ENCODE results near the gene GABARAP.
A peak's percentile ranks its signal among the peaks of the same experiment; 100 is the strongest.

Gene GABARAP

DNA sequence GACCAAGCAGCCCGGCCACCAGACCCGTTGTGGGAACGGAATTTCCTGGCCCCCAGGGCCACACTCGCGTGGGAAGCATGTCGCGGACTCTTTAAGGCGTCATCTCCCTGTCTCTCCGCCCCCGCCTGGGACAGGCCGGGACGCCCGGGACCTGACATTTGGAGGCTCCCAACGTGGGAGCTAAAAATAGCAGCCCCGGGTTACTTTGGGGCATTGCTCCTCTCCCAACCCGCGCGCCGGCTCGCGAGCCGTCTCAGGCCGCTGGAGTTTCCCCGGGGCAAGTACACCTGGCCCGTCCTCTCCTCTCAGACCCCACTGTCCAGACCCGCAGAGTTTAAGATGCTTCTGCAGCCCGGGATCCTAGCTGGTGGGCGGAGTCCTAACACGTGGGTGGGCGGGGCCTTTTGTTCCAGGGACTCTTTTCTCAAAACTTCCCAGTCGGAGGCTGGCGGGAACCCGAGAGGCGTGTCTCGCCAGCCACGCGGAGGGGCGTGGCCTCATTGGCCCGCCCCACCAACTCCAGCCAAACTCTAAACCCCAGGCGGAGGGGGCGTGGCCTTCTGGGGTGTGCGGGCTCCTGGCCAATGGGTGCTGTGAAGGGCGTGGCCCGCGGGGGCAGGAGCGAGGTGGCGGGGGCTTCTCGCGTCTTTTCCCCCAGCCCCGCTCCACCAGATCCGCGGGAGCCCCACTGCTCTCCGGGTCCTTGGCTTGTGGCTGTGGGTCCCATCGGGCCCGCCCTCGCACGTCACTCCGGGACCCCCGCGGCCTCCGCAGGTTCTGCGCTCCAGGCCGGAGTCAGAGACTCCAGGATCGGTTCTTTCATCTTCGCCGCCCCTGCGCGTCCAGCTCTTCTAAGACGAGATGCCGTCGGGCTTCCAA lies 39.1 kb upstream of the GABARAP start, which contains the start of gene SLC2A4:
TSS of gene SLC2A4 (plus strand) at position 645 of the 879 bp plus-strand sequence. CDS start at position 862, 217 bp downstream.
- Histone ChIP-seq H3K9me3 (ENCODE audit: control insufficient read depth, insufficient read depth, low read length) (no peaks in the 10 kb centered on the region), H3K27ac (ENCODE audit: low read depth, low read length) (peak within 1 kb of the TSS; percentile 36), H3K9ac (ENCODE audit: low read depth, low read length) (peak within 1 kb of the TSS; percentile 45), H3K4me3 (ENCODE audit: low read depth, low read length) (peak within 1 kb of the TSS; percentile 84), H3K4me1 (ENCODE audit: control insufficient read depth, insufficient read depth, low read length) (peaks cover 14% of the 10 kb centered on the region), H3K27me3 (ENCODE audit: control insufficient read depth, insufficient read depth, low read length) (peaks cover 19% of the 10 kb centered on the region), H3K36me3 (ENCODE audit: control insufficient read depth, insufficient read depth, low read length) (0 out of 2 replicates have a peak, but pooled peaks cover 8% of the 10 kb centered on the region)

DNA sequence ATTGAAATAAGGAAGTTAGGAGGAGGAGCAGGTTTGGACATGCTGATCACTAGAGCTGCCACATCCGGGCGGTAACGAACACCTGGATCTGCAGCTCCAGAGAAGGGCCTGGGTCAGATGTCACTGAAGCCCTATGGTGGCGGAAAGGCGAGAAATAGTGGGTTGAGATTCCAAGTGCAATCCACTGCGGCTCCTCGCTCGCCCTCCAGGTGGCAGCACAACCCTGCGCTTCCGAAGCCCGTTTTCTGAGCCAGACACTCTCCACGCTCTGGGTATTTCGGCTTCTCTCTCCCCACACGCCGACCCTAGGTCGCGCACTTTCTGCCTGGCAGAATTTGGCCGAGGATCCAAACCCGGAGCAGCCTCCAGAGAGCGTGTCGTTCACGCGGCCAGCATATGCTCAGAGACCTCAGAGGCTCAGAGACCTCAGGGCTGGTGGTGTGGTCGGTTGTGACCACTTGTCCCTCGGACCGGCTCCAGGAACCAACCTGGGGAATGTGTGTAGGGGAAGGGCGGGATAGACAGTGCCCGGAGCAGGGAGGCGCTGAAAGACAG lies 38.3 kb upstream of the GABARAP start:
- peaks cover 14% of the 10 kb centered on the region for H3K4me1 ChIP-seq (ENCODE audit: control insufficient read depth, insufficient read depth, low read length)
- H3K36me3 ChIP-seq (ENCODE audit: control insufficient read depth, insufficient read depth, low read length), result 0 out of 2 replicates have a peak, but pooled peaks cover 8% of the 10 kb centered on the region
- peak overlapping the region; percentile 41 for H3K9ac ChIP-seq (ENCODE audit: low read depth, low read length)
- no peaks in the 10 kb centered on the region for H3K9me3 ChIP-seq (ENCODE audit: control insufficient read depth, insufficient read depth, low read length)
- peaks cover 19% of the 10 kb centered on the region for H3K27me3 ChIP-seq (ENCODE audit: control insufficient read depth, insufficient read depth, low read length)
- peak overlapping the region; percentile 36 for H3K27ac ChIP-seq (ENCODE audit: low read depth, low read length)
- H3K4me3 ChIP-seq (ENCODE audit: low read depth, low read length), result peak overlapping the region; percentile 84

DNA sequence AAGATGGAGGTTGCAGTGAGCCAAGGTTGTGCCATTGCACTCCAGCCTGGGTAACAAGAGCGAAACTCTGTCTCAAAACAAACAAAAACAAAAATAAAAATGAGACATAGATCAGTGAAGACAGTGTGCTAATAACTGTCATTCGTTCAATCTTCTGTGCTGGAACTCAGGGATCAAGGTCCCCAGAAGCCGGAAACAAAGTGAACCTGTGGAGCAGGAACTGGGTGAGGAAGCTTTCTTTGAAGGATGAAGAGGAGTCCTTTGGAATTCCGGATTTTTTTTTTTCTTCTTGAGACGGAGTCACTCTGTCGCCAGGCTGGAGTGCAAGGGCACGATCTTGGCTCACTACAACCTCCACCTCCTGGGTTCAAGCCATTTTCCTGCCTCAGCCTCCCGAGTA lies 37.2 kb upstream of the GABARAP start:
- Histone ChIP-seq H3K4me3 (ENCODE audit: low read depth, low read length) (no peak overlapping the region), H3K36me3 (ENCODE audit: control insufficient read depth, insufficient read depth, low read length) (0 out of 2 replicates have a peak, but pooled peaks cover 4% of the 10 kb centered on the region), H3K27ac (ENCODE audit: low read depth, low read length) (no peak overlapping the region), H3K9ac (ENCODE audit: low read depth, low read length) (no peak overlapping the region), H3K9me3 (ENCODE audit: control insufficient read depth, insufficient read depth, low read length) (no peaks in the 10 kb centered on the region), H3K27me3 (ENCODE audit: control insufficient read depth, insufficient read depth, low read length) (peaks cover 19% of the 10 kb centered on the region), H3K4me1 (ENCODE audit: control insufficient read depth, insufficient read depth, low read length) (peaks cover 14% of the 10 kb centered on the region)

GRCh38 chr17:7266784-7267183 lies 24.5 kb upstream of the GABARAP start:
- H3K9me3 ChIP-seq (ENCODE audit: control insufficient read depth, insufficient read depth, low read length), result no peaks in the 10 kb centered on the region
- H3K27me3 ChIP-seq (ENCODE audit: control insufficient read depth, insufficient read depth, low read length), result no peaks in the 10 kb centered on the region
- H3K27ac ChIP-seq (ENCODE audit: low read depth, low read length), result no peak overlapping the region
- H3K9ac ChIP-seq (ENCODE audit: low read depth, low read length), result no peak overlapping the region
- peaks cover 14% of the 10 kb centered on the region; the same call in 1 of the 2 replicates for H3K4me1 ChIP-seq (ENCODE audit: control insufficient read depth, insufficient read depth, low read length)
- H3K36me3 ChIP-seq (ENCODE audit: control insufficient read depth, insufficient read depth, low read length), result no peaks in the 10 kb centered on the region
- H3K4me3 ChIP-seq (ENCODE audit: low read depth, low read length), result no peak overlapping the region

DNA sequence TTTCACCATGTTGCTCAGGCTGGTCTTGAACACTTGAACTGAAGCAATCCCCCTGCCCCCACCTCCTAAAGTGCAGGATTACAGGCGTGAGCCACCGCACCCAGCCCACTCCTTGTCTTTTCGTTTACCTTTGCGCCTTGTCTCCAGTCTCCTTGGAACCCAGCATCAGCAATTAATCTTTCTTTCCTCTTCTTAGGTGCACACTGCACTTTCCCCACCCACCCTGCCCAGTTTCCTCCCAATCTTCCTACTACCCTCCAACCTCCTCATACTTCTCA lies 21.5 kb upstream of the GABARAP start:
- H3K27me3 ChIP-seq (ENCODE audit: control insufficient read depth, insufficient read depth, low read length), result no peaks in the 10 kb centered on the region
- H3K9me3 ChIP-seq (ENCODE audit: control insufficient read depth, insufficient read depth, low read length), result no peaks in the 10 kb centered on the region
- peak overlapping the region; percentile 38; the same call in 1 of the 2 replicates for H3K9ac ChIP-seq (ENCODE audit: low read depth, low read length)
- H3K27ac ChIP-seq (ENCODE audit: low read depth, low read length), result peak overlapping the region; percentile 89
- H3K4me3 ChIP-seq (ENCODE audit: low read depth, low read length), result peak overlapping the region; percentile 91
- H3K36me3 ChIP-seq (ENCODE audit: control insufficient read depth, insufficient read depth, low read length), result peaks cover 13% of the 10 kb centered on the region
- peaks cover 14% of the 10 kb centered on the region; the same call in 1 of the 2 replicates for H3K4me1 ChIP-seq (ENCODE audit: control insufficient read depth, insufficient read depth, low read length)

DNA sequence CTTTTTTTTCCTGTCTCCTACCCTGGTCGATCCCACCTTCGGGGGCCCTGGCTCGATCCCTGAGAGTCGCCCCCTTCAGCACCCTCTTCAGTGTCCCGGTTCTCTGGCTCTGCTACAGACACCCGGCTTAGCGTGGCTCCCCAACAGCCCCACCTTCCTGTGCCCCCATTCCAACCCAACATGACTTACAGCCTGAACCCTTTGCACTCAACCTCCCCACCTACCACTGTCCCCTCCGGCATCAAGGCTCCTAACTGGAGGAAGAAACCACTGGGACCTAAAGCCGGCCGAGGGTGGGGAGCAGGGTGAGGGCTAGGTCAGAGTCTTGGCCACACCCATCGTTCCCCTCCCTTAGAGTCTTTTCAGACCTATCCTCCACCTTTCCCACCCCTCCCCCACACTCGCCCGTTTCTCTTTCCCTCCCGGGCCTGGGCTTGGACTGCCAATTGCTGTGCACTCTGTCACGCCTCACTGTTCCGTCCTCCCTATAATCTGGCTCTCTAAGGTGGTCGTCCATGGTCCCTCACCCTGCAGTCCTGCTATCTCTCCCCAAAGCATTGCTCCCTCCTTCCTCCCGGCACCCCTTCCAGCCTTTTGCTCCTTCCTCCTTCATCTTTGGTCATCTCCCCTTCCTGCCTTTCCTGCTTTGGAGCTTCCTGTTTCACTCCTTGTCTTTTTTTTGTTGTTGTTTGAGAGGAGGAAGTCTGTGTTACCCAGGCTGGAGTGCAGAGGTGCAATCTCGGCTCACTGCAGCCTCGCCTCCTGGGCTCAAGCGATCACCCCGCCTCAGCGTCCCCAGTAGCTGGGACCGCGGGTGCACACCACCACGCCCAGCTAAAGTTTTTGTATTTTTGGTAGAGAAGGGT lies 20.9 kb upstream of the GABARAP start:
- H3K9me3 ChIP-seq (ENCODE audit: control insufficient read depth, insufficient read depth, low read length), result no peaks in the 10 kb centered on the region
- peak overlapping the region; percentile 91 for H3K4me3 ChIP-seq (ENCODE audit: low read depth, low read length)
- no peaks in the 10 kb centered on the region for H3K27me3 ChIP-seq (ENCODE audit: control insufficient read depth, insufficient read depth, low read length)
- peak overlapping the region; percentile 89 for H3K27ac ChIP-seq (ENCODE audit: low read depth, low read length)
- H3K9ac ChIP-seq (ENCODE audit: low read depth, low read length), result peak overlapping the region; percentile 51
- peaks cover 14% of the 10 kb centered on the region; the same call in 1 of the 2 replicates for H3K4me1 ChIP-seq (ENCODE audit: control insufficient read depth, insufficient read depth, low read length)
- peaks cover 19% of the 10 kb centered on the region for H3K36me3 ChIP-seq (ENCODE audit: control insufficient read depth, insufficient read depth, low read length)

- Histone ChIP-seq H3K36me3 (ENCODE audit: control insufficient read depth, insufficient read depth, low read length) (peaks cover 22% of the 10 kb centered on the region), H3K27ac (ENCODE audit: low read depth, low read length) (peak within 1 kb of the TSS; percentile 89), H3K4me1 (ENCODE audit: control insufficient read depth, insufficient read depth, low read length) (peaks cover 14% of the 10 kb centered on the region; the same call in 1 of the 2 replicates), H3K9me3 (ENCODE audit: control insufficient read depth, insufficient read depth, low read length) (no peaks in the 10 kb centered on the region), H3K4me3 (ENCODE audit: low read depth, low read length) (peak within 1 kb of the TSS; percentile 91), H3K27me3 (ENCODE audit: control insufficient read depth, insufficient read depth, low read length) (no peaks in the 10 kb centered on the region), H3K9ac (ENCODE audit: low read depth, low read length) (peak within 1 kb of the TSS; percentile 99)
These were observed 20.1 kb upstream of the GABARAP start, which contains the start of gene CLDN7 for GRCh38 chr17:7262192-7262934. CLDN7 (minus strand) TSS chr17:7262478; CDS start chr17:7262043, 435 bp downstream.

DNA sequence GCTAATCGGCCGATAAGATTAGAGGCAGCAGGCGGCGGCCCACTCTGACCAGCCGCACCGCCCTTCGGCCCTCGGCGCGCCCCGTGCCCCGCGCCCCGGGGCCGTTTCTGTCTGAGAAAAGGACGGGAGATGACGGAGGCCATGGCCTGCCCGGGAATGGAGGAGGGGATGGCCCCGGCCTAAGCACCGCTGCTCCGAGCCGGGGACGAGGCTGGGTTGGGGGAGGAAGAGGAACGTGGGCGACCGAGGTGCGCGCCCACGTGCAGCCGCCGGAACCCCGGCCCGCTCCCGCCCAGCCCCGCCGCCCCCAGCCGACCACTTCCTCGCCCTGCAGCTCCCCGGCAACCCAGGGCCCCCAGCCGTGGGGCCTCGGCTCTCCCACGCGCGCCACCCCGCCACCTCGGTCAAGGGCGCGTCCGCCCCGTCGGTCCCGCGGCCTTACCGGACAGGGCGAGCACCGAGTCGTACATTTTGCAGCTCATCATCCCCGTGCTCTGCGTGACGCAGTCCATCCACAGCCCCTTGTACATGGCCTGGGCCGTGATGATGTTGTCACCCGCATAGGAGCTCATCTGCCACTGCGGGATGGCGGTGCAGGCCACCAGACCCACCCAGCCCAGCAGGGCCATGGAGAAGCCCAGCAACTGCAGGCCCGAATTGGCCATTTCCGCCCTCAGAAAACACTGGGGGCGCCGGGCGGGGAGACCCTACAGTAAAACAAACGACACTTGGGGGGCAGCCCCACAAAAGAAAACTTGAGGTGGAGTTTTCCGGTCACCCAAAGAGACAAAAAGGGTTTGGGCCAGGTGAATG lies 19.3 kb upstream of the GABARAP start:
- H3K9ac ChIP-seq (ENCODE audit: low read depth, low read length), result peak overlapping the region; percentile 99
- peaks cover 30% of the 10 kb centered on the region for H3K36me3 ChIP-seq (ENCODE audit: control insufficient read depth, insufficient read depth, low read length)
- H3K27ac ChIP-seq (ENCODE audit: low read depth, low read length), result peak overlapping the region; percentile 89
- peaks cover 14% of the 10 kb centered on the region; the same call in 1 of the 2 replicates for H3K4me1 ChIP-seq (ENCODE audit: control insufficient read depth, insufficient read depth, low read length)
- H3K9me3 ChIP-seq (ENCODE audit: control insufficient read depth, insufficient read depth, low read length), result no peaks in the 10 kb centered on the region
- H3K4me3 ChIP-seq (ENCODE audit: low read depth, low read length), result peak overlapping the region; percentile 91
- no peaks in the 10 kb centered on the region for H3K27me3 ChIP-seq (ENCODE audit: control insufficient read depth, insufficient read depth, low read length)

GRCh38 chr17:7260651-7261378 lies 18.6 kb upstream of the GABARAP start:
- Histone ChIP-seq H3K9me3 (ENCODE audit: control insufficient read depth, insufficient read depth, low read length) (no peaks in the 10 kb centered on the region), H3K4me3 (ENCODE audit: low read depth, low read length) (peak overlapping the region; percentile 91), H3K27me3 (ENCODE audit: control insufficient read depth, insufficient read depth, low read length) (no peaks in the 10 kb centered on the region), H3K27ac (ENCODE audit: low read depth, low read length) (peak overlapping the region; percentile 89), H3K9ac (ENCODE audit: low read depth, low read length) (peak overlapping the region; percentile 99), H3K36me3 (ENCODE audit: control insufficient read depth, insufficient read depth, low read length) (peaks cover 38% of the 10 kb centered on the region), H3K4me1 (ENCODE audit: control insufficient read depth, insufficient read depth, low read length) (peaks cover 14% of the 10 kb centered on the region; the same call in 1 of the 2 replicates)
